Left ventricle myocardium inferior (tissue), 1 donor: ENCODE results near the gene RRBP1. TPM values are rescaled to one million over a fixed set of nuclear protein-coding genes. Genes with fewer than 3 reads are reported as not detected.

Source experiments
- DNase-seq: peaks from one replicate; pipeline ENCODE4 v3.0.0-alpha.2; 2020
- H3K27ac ChIP-seq: fragments of 200-600 bp; replicated peaks from 2 replicates; pipeline ENCODE4 v1.8.0; 2021
- H3K27me3 ChIP-seq: fragments of 200-600 bp; 2 replicates; pipeline ENCODE4 v1.8.0; 2021; ENCODE audit warnings: low read depth
- H3K36me3 ChIP-seq: fragments of 200-600 bp; 2 replicates; pipeline ENCODE4 v1.8.0; 2021
- H3K4me1 ChIP-seq: fragments of 200-600 bp; 2 replicates; pipeline ENCODE4 v1.8.0; 2021
- H3K4me3 ChIP-seq: fragments of 200-600 bp; 2 replicates; pipeline ENCODE4 v1.8.0; 2021; ENCODE audit warnings: mild to moderate bottlenecking, moderate library complexity
- H3K9me3 ChIP-seq: fragments of 200-600 bp; replicated peaks from 2 replicates; pipeline ENCODE4 v1.8.0; 2021
- intact Hi-C: fragments of 100-400 bp; cut with micrococcal nuclease; formaldehyde crosslinking; loops from one replicate; pipeline ENCODE4 v1.11.0; 2022
- total RNA-seq: library from RNA; stranded (reverse); fragmentation: NEBNext Ultra II Directional; extraction: Animal tissue kit (Norgen Biotek cat#: 25700); gene quantifications from one replicate; pipeline ENCODE4 v1.2.1, GENCODE V29; 2021
- TF ChIP-seq, protein P1 (sequence below): fragments of 200-600 bp; IDR thresholded peaks from 2 replicates; pipeline ENCODE4 v1.8.0; 2021; ENCODE audit warnings: antibody characterized with exemption, mild to moderate bottlenecking, borderline replicate concordance
- donor health status: DM: no; HTN: yes; CAD: no; lungs with severe emphysema.

RRBP1 gene
- total RNA-seq, 1 donor from 2014 or later, result 31.3 TPM

DNA sequence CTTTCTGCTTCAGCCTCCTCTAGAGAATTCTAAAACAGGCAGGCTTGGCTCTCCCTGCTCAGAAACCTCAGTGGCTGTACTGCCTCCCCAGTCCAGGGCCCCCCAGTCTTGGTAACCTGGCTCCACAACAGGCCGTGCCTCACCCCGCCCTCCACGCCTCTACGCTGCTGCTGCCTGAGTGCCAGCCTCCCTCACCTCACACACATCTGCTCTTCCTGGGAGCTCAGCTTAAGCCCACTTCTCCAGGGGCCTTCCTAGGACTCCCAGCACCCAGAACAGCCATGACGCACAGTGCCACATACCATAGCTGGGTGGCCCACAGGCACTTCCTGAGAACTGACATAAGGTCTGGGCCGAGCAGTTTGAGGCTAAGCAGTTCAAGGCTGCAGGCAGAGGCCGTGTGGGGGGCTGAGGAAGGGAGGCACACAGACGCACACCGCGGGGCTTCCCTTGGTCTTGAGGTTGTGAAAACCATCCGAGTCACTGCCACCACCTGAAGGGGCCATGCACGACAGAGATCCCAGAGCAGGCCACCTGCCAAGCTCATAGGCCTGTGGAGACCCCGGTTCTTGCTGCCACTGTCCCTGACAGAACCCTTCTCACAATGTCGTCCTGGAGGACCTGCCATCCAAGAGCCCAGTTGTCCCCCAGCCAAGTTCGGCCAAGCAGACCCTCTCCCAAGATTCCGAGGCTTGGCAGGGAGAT is 69.6 kb downstream of the RRBP1 start:
- Histone ChIP-seq H3K4me3 (no peak overlapping the region), H3K36me3 (peaks cover 31% of the 10 kb centered on the region), H3K4me1 (peaks cover 94% of the 10 kb centered on the region), H3K27ac (peak overlapping the region; percentile 67), H3K27me3 (no peaks in the 10 kb centered on the region), H3K9me3 (no peaks in the 10 kb centered on the region)
- no peak for DNase-seq
- TF ChIP-seq, protein P1, sequence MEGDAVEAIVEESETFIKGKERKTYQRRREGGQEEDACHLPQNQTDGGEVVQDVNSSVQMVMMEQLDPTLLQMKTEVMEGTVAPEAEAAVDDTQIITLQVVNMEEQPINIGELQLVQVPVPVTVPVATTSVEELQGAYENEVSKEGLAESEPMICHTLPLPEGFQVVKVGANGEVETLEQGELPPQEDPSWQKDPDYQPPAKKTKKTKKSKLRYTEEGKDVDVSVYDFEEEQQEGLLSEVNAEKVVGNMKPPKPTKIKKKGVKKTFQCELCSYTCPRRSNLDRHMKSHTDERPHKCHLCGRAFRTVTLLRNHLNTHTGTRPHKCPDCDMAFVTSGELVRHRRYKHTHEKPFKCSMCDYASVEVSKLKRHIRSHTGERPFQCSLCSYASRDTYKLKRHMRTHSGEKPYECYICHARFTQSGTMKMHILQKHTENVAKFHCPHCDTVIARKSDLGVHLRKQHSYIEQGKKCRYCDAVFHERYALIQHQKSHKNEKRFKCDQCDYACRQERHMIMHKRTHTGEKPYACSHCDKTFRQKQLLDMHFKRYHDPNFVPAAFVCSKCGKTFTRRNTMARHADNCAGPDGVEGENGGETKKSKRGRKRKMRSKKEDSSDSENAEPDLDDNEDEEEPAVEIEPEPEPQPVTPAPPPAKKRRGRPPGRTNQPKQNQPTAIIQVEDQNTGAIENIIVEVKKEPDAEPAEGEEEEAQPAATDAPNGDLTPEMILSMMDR, result no peak
- intact Hi-C loops, result loop anchor here (10.0 kb wide), 1 partner anchor 78 kb away; the partner anchor contains the start of gene BFSP1

DNA sequence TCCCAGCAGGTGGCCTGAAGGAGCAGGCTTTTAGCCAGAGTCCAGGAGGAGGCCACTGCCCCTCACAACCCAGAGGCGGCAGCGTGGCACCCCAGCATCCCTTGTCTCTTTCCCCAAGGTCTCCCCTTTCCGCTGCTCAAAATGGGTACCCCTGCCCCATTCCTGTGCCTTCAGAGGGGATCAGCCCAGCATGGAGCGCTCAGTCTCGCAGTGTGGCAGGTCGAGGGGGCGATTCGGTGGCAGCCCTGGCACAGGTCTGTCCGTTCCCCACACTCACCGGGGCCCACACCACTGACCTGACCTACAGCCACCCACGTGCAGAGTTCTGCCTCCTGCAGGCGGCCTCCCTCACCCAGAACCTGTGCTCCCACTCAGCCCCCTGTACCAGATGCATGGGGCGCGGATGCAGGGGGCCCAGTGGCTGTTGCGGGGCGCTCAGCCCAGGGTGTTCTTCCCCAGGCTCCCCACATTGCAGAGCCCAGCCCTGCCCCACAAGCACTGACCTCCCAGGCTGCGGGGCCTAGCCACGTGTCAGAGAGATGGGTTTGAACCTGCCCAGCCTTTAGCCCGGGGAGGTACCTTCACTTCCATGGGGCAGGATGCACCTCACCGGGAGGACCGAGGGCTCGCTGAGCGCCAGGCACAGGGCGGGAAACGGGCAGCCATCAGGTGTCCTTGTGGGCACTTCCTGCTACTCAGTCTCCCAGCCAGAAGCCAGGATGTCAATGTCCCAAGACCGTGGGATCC is 70.3 kb downstream of the RRBP1 start:
- H3K4me3 ChIP-seq, result no peak overlapping the region
- peak overlapping the region; percentile 67 for H3K27ac ChIP-seq
- no peaks in the 10 kb centered on the region for H3K27me3 ChIP-seq
- no peaks in the 10 kb centered on the region for H3K9me3 ChIP-seq
- TF ChIP-seq, protein P1, result peak; percentile 42
- intact Hi-C loops, result loop anchor here (10.0 kb wide), 1 partner anchor 77 kb away; the partner anchor contains the start of gene BFSP1
- peaks cover 88% of the 10 kb centered on the region for H3K4me1 ChIP-seq
- H3K36me3 ChIP-seq, result peaks cover 38% of the 10 kb centered on the region
- DNase-seq, result no peak

DNA sequence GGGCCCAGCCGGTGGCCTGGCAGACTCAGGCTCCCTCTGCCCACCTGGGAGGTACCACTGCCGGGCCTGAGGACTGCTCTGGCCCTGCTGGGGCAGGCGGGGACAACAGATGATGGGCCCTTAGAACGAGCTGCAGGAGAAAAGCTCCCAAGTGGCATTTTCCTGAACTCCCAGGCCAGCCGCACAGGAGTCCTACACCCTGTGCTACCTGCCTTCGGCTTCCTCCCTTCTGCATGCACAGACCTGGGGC is 70.8 kb downstream of the RRBP1 start:
- Histone ChIP-seq H3K9me3 (no peaks in the 10 kb centered on the region), H3K4me1 (peaks cover 83% of the 10 kb centered on the region), H3K27ac (peak overlapping the region; percentile 67), H3K36me3 (peaks cover 41% of the 10 kb centered on the region), H3K4me3 (no peak overlapping the region), H3K27me3 (no peaks in the 10 kb centered on the region)
- TF ChIP-seq, protein P1, result no peak
- intact Hi-C loops, result loop anchor here (10.0 kb wide), 1 partner anchor 76 kb away; the partner anchor contains the start of gene BFSP1
- DNase-seq, result no peak

DNA sequence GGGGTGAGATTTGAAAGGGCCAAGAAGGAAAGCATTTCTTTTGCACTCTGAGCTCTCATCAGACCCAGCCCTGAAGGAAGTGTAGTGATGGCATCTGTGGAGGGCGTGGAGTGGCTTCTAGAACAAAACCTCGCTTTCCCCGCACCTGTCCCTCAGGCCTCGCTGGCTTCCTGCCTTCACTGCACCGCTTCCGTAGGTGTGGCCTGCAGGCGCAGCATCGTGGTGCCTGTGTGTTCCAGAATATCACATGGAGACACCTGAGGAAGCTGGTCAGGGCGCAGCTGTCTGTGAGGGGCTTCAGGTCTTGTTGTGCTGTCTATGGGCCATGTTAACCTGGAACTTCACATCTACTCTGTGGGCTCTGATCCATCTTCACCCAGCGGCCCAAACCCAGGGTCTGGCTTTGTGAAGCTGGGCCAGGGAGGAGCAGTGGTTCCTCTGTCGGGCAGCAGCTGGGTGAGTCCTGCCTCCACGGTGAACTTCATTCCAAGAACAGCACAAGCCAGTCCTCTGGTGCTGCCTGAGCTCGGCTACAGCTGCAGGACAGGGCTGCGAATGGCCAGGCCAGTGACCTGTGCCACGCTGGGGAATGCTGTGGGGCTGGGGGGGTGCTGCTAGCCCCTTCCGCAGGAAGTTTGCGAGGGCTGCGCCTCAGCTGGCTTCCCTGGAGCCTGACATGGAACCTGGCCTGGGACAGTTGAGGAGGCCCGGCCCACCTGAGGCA is 71.3 kb downstream of the RRBP1 start:
- H3K9me3 ChIP-seq, result no peaks in the 10 kb centered on the region
- H3K4me3 ChIP-seq, result no peak overlapping the region
- H3K27me3 ChIP-seq, result no peaks in the 10 kb centered on the region
- H3K36me3 ChIP-seq, result peaks cover 36% of the 10 kb centered on the region
- intact Hi-C loops, result loop anchor here (10.0 kb wide), 1 partner anchor 76 kb away; the partner anchor contains the start of gene BFSP1
- no peak for DNase-seq
- H3K27ac ChIP-seq, result peak overlapping the region; percentile 67
- peaks cover 81% of the 10 kb centered on the region for H3K4me1 ChIP-seq
- TF ChIP-seq, protein P1, result no peak

DNA sequence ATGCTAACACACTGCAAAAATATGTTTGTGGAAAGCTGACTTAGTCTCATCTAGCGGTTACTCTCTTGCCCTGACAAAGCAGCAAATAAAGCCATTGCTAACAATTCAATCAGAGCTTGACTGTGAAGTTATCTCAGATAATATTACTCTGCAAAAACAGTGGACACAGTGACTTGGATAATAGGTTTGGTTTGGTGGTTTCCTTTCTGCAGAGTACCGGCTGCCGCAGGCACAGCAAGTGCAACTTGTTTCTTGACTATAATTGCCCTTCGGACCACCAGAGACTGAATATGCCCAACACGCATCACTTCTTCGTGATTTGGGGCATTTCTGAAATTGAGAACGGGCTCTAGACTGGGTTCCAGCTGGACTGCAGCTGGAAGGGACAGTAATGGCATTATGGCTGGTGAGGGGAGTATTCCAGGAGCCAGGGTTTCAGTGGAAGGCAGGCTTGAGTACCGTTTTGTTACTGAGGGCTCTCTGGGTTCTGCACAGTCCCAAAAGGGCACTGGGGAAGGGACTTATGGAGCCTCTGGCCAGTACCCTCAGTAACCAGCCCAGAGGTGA is 72.1 kb downstream of the RRBP1 start:
- Histone ChIP-seq H3K4me1 (peaks cover 81% of the 10 kb centered on the region), H3K4me3 (no peak overlapping the region), H3K27ac (peak overlapping the region; percentile 67), H3K9me3 (no peaks in the 10 kb centered on the region), H3K36me3 (peaks cover 42% of the 10 kb centered on the region), H3K27me3 (no peaks in the 10 kb centered on the region)
- no peak for DNase-seq
- intact Hi-C loops, result loop anchor here (10.0 kb wide), 1 partner anchor 75 kb away; the partner anchor contains the start of gene BFSP1
- TF ChIP-seq, protein P1, result no peak
